GM19397 (cell line): ENCODE measurements around the gene ZCWPW1.
"Not testable (repeated sequence)": the region's sequence is repeated elsewhere in the genome, so short reads cannot be mapped to it uniquely, and the experiment has no call there.

Experiments used
- ATAC-seq: cut with Tn5 transposase; IDR thresholded peaks from one replicate; pipeline ENCODE4 v1.9.1; 2021; ENCODE audit warnings: mild to moderate bottlenecking, moderate library complexity; ENCODE audit not compliant: unreplicated experiment

ZCWPW1 gene

DNA sequence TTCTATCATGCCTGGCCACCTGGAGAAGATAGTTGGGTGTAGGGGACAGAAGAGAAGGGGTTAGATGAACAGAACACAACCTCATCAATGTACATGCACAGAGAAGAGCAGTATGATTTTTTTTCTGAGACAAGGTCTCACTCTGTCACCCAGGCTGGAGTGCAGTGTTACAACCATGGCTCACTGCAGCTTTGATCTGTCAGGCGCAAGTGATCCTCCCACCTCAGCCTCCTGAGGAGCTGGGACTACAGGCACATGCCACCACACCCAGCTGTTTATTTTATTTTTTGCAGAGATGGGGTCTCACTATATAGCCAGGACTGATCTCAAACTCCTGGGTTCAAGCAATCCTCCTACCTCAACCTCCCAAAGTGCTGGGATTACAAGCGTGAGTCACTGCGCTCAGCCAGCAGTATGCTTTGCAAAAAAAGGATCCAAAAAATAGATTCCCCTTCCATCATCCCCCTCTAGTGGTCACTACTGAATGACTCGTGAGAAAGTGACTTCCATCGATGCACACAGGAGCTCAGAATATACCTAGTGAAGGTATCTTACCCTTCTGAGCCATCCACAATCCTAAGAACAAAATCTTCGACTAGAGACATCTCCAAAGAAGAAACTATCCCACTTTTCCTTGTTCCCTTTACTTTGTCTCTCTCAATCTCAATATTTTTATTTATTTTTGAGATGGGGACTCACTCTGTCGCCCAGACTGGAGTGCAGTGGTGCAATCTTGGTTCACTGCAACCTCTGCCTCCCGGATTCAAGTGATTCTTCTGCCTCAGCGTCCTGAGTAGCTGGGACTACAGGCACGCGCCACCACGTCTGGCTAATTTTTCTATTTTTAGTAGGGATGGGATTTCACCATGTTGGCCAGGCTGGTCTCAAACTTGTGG, 21.0 kb downstream of the ZCWPW1 start:
- no peak for ATAC-seq

DNA sequence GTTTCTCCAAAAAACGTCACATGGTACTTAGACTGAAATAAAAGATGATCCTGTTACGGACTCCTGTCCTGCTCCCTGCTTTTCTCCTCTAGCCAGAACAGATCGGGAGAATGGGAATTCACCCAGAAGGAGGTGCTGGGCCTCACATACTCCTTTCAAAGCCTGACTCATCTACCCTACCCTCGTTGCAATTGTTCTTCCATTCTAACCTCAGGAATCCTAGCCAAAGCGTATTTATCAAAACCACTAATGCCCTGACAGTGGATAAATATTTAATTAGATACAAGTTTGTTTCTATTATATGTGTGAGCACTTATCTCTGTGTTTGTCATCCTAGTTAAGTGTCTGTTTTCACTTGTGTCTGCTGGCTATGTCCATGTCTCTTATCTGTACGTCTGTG, 21.7 kb downstream of the ZCWPW1 start:
- no peak for ATAC-seq

DNA sequence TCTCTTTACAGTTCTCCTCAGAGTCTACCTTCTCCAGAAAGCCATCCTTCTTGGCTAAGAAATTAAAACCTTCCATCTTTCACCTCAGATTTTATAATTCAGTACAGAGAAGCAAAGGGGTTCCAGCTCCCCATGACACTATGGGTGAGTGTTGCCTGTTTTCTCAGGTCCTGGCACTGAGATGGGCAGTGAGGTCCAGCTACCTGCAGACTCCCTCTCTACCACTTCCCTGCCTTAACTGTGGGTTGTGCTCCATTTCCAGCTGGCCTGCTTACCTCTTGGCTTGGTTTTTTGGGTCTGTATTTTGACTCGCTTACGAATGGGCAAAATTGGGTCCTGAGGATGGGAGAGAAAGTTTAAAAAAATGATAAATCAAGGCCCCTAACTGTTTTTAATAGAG, 26.3 kb downstream of the ZCWPW1 start:
- ATAC-seq, result no peak

DNA sequence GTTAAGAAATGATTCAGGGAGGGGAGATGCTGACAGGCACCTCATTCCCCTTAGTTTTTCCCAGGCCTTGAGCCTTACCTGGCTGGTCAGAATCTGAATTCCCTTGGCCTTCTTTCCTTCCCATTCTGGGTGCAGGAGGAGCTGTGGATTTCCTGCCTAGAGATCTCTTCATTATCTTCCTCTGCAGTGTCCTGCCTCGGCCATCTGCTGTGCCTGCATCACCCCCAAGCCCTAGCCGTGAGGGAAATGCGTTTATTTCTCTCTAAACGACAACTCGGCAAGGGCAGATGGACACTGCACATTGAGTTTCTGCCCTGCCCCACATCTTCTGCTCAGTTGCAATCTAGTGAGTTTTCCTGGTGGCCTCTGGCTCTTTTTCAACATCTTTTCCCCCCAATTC, 26.7 kb downstream of the ZCWPW1 start:
- ATAC-seq, result no peak

DNA sequence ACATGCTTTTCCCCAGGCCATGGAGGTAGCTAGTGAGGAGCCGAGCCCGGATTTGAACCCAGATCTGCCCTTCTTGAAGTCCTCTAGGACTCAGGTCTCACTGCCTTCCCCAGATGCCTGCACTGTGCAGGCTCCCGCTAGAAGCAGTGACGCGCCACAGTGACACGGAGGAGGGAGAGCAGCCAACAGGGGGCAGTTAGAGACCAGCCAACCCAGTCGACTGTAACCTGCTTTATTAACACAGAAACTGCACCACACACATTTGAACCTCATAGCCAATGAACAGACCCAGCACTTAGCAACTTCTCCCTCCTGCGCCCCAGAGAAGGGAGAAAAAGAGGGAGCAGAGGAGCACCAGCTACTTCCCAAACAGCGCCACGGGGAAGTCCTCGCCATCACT, 27.8 kb downstream of the ZCWPW1 start:
- ATAC-seq, result no peak

DNA sequence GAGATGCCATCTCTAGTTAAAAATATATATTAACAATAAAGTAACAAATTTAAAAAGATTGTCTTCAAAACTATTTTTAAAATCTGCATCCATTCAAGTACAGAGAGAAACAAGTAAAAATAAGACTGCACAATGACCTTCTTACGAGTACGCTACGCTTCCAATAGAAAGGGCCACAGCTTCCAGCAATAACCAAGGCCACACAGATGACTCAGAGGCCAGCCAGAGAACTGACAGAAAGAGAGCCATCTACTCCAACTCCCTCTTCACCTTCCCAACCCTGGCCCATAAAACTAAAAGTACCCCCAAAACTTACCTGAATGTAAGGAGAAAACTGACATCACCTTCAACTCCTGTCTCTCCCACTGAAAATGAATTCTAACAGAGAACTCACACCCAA, 28.5 kb downstream of the ZCWPW1 start:
- ATAC-seq, result no peak

DNA sequence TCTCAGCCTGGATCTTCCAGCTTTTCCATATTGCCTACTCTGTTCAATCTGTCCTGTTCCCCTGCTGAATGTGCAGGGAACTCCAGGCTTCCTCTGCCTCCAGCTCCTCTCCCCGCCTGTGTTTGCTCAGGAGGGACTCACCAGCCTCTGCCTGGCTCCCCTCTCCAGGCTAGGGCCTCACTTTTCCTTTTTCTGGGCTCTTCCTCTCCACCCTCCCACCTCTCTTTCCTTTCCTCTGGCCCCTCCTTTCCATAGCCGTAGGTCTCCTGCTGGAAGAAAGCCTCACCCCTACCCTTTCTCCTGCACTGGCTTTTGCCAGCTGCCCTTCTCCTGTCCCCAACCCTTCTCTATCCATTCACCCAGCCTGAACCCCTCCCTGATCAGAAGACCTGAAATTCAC, 30.3 kb downstream of the ZCWPW1 start:
- no peak for ATAC-seq

DNA sequence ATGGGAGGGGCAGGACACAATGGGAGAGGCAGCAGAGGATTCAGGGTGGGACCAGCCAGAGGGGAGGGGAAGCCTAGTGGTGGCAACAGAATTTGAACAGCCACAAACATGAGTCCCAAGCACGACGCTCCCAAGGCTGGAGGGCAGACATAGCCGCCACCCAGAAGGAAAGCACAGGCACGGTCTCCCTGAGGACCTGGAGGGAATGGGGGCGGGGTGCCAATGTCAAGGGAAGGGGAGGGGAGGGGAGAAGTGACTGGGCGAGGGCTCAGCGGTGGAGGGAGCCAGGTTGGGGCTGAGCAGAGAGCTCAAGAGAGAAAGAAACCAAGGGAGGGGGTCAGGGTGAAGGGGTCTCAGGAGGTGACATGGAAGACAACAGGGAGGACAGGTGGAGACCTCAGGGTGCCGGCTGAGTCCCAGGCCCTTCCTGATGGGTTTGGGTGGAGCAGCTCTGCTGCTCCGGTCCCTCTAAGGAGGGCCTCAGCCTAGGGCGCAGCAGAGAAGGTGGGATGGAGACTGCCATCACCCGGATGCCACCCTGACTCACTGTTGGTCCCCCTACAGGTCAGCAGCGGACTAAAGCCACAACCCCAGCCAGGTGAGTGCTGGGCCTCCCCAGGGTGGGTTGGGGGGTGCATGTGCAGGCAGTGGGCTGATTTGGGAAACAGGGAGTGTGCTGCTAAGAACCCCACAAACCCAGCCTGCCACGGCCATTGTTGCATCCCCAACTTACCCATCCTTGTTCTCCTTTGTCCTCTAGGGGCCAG, 31.0 kb downstream of the ZCWPW1 start:
- no peak for ATAC-seq

DNA sequence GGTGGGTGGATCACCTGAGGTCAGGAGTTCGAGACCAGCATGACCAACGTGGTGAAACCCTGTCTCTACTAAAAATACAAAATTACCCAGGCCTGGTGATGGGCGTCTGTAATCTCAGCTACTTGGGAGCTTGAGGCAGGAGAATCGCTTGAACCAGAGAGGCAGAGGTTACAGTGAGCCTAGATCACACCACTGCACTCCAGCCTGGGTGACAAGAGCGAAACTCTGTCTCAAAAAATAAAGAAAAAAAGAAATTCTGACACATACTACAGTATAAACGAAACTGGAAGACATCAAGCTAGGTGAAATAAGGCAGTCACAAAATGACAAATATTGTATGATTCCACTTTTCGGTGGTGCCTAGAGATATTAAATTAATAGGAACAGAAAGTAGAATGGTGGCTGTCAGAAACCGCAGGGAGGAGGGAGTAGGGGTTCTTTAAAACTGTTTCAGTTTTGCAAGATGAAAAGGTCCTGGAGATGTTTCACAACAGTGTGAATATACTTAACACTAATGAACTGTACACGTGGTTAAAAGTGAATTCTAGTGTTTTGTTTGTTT, 32.0 kb downstream of the ZCWPW1 start:
- peak; percentile 73 for ATAC-seq

DNA sequence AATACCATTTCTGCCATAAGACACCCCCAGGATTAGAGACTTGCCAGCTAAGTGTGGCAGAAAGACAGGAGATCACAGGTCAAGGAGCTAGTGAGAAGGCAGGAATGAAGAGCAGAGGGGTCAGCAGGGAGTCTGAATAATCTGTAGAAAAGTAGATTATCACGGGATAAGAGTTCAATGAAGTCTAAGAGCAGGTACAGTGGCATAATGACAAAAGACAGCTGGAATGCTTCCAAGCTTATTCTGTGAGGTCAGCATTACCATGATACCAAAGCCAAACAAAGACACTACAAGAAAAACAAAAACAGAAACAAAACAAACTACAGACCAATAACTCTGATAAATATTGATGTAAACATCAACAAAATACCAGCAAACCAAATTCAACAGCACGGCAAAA, 34.4 kb downstream of the ZCWPW1 start:
- ATAC-seq, result no peak

DNA sequence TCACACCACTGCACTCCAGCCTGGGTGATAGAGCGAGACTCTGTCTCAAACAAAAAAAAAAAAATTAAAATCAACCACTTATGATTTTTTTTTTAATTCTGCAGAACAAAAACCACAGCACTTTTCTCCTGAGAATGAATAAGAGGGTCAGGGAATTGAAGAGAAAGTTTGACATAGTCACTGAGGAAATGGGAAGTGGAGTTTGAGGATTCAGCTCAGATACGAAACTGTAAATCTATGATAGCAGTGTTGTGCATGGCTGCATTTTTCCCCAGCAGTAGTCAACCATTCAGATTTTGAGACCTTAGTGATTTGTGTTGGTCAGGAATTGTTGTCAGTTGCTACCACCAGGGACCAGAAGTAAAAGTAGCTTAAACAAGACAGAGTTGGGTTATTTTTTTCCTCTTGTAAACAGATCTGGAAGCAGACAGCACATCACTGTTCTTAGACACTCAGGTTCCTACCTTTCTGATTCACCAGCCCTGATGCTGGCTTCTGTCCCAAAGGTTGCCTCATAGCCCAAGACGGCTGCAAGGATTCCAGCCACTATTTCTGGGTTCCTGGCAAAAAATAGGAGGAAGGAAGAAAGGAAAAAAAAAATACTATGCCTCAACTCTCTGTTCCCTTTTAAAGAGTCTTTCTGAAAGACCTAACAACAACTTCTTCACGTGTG, 35.1 kb downstream of the ZCWPW1 start:
- no peak for ATAC-seq

DNA sequence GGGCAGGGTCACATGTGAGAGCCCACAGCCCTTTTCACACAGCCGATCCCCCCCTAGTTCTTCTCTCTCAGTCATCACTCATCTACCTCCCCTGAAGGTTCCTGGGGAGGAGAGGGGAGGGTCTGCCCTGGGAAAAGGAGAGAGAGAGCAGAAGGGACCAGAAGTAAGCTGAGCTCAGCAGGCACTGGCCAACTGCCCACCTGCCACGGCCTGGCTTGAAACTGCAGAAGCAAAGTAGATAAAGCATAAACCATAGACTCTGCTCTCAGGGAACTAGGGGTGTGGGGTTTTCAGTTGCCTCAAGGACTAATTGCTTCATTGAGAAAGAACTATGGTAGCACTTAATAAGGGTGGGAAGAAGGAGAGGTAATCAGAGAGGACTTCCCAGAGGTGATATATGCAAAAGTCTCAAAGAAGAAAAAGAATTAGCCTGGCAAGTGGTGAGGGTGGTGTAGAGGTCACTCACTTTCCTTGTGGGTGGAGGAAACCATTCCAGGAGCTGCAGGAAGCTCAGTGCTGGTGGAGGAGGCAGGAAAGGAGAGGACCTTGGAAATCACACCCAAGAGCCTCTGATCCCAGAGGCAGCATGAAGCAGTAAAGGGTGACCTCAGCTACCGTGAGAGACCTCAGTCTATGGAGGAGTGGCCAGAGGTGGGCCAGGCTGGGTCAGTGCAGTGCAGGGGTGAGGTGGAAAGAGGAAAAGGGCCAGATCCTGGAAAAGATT, 38.1 kb downstream of the ZCWPW1 start:
- no peak for ATAC-seq

DNA sequence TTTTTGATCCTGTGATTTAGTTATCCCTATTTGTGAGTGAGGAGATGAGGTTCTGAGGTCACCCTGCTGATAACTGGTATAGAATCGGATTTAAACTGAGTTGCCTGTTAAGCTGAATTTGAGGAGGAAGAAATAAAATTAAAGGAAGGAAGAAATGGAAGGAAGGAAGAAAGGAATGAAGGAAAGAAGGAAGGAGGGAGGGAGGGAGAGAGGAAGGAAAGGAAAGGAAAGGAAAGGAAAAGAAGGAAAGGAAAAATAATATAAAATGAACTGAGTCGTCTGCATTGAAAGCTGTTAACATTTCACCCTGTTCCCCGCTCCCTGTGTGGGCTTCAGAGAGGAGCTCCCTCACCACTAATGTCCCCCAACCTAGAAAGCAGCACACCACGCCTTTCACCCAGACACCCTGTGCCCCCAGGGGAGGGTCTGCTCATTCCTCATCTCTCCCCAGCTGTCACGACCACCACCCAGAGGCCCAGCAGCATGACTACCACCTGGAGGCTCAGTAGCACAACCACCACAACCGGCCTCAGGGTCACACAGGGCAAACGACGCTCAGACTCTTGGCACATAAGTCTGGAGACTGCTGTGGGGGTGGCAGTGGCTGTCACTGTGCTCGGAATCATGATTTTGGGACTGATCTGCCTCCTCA, 38.9 kb downstream of the ZCWPW1 start:
- no peak for ATAC-seq

DNA sequence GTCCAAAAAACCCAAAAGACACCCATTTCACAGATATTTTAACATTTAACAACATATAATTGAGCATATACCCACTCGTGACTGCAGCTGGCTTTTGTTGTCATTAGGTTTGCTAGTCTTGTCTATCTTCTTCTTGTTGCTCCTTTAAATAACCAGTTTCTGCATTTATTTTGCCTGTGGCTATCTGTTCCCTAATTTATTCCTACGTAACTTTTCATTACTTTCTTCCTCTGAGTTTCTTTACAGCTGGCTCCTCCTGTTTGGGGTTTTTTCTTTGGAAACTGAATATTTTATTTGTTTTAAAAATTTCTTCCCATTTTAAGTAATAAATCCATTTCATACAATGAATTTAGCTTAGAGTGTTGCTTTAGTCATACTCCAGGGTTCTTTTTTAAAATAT, 40.8 kb downstream of the ZCWPW1 start:
- no peak for ATAC-seq

DNA sequence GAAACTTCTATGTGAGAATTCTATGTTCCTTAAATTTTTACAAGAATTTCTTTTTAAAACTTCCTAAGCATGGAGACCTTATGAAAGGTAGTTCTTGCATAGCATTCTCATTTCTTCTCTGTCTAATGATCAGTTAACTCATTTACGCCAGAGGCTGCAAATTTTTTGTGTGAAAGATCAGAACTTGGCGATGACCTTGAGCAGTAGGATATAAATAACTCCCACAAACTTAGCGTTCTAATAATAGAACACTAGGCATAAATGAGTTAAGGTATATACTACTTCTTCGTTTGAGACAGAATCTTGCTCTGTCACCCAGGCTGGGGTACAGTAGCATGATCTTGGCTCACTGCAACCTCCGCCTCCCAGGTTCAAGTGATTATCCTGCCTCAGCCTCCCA, 41.6 kb downstream of the ZCWPW1 start:
- ATAC-seq, result no peak

DNA sequence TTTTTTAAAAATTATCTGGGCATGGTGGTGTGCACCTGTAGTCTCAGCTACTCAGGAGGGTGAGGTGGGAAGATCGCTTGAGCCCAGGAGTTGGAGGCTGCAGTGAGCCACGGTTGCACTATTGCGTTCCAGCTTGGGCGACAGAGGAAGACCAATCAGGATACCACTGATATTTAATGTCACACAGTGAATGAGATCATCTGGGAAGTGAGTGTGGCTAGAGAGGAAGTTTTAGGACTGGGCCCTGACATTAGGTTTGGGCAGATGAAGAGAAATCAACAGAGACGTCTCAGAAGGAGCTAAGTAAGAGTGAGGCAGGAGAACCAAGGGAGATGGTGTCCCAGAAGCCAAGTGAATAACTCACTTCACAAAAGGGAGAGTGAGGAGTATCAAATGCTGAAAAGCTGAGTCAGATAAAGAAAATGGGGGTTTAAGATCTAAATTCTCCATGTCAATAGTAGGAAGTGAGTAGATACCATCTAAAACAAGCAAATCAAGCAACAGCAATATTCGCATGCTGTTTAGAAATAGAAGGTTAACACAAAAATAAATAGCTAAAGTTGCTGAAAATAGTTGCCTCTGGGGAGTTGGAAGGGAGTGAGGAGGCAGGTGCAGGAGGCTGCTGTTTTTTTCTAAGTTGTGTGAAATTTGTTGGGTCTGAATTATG, 43.7 kb downstream of the ZCWPW1 start:
- ATAC-seq, result no peak

DNA sequence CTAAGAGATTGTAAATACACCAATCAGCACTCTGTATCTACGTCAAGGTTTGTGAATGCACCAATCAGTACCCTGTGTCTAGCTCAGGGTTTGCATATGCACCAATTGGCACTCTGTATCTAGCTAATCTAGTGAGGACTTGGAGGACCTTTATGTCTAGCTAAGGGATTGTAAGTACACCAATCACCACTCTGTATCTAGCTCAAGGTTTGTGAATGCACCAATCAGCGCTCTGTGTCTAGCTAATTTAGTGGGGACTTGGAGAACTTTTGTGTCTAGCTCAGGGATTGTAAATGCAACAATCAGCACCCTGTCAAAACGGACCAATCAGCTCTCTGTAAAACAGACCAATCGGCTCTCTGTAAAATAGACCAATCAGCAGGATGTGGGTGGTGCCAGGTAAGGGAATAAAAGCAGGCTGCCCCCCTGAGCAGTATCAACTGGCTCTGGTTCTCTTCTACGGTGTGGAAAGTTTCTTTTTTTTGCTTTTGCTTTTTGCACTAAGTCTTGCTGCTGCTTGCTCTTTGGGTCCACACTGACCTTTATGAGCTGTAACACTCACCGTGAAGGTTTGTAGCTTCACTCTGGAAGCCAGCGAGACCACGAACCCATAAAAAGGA, 46.2 kb downstream of the ZCWPW1 start:
- ATAC-seq, result not testable (repeated sequence)

DNA sequence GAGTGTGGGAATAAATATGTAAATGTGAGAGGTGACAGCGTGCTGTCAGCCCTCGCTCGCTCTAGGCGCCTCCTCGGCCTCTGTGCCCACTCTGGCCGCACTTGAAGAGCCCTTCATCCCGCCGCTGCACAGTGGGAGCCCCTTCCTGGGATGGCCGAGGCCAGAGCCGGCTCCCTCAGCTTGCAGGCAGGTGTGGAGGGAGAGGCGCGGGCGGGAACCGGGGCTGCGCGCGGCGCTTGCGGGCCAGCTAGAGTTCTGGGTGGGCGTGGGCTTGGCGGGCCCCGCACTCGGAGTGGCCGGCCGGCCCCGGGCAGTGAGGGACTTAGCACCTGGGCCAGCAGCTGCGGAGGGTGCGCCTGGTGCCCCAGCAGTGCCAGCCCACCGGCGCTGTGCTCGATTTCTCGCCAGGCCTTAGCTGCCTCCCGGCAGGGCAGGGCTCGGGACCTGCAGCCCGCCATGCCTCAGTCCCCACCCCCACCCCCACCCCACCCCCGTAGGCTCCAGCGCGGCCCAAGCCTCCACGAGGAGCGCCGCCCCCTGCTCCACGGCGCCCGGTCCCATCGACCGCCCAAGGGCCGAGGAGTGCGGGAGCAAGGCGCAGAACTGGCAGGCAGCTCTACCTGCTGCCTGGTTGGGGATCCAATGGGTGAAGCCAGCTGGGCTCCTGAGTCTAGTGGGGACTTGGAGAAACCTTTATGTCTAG, 46.8 kb downstream of the ZCWPW1 start:
- ATAC-seq, result not testable (repeated sequence)

DNA sequence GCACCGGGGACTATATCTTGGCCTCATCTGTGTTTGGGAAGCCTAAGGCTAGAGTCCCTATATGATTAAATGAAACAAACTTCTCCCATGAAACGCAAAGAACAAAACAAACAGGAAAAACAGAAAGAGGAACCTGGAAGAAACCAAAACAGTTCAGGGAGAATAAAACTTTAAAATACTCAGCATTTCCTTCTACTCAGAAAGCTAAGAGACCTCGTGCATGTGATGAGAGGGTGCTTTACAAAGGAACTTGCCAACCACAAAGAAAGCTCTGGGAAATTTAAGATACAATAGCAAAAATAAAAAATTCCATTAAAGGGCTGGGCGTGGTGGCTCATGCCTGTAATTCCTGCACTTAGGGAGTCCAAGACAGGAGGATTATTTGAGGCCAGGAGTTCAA, 48.3 kb downstream of the ZCWPW1 start:
- no peak for ATAC-seq
